Measurements from ENCODE around the gene CCN5.

DNA sequence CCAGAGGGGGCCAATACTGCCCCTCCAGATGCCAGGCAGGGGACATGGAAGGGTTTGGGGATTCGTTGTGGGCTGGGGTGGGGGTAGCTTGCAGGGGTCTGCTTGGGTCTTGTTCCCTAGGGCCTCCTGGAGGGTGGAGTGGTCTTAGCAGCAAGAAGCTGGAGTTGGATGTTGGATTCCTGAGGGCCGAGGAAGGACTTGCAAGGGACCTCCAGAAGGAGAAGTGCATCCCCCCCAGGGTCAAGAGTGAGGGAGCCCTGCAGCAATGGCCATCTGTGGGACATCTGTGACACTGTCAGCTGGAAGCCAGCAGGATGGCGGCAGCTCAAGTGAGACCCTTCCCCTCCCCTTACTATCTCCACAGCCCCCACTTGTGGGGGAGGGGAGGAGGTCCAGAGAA is 25.4 kb upstream of the CCN5 start:
- TF ChIP-seq, protein P1, sequence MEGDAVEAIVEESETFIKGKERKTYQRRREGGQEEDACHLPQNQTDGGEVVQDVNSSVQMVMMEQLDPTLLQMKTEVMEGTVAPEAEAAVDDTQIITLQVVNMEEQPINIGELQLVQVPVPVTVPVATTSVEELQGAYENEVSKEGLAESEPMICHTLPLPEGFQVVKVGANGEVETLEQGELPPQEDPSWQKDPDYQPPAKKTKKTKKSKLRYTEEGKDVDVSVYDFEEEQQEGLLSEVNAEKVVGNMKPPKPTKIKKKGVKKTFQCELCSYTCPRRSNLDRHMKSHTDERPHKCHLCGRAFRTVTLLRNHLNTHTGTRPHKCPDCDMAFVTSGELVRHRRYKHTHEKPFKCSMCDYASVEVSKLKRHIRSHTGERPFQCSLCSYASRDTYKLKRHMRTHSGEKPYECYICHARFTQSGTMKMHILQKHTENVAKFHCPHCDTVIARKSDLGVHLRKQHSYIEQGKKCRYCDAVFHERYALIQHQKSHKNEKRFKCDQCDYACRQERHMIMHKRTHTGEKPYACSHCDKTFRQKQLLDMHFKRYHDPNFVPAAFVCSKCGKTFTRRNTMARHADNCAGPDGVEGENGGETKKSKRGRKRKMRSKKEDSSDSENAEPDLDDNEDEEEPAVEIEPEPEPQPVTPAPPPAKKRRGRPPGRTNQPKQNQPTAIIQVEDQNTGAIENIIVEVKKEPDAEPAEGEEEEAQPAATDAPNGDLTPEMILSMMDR (IDR thresholded peaks at IDR 0.05; ENCODE audit: control extremely low read depth in 1 of 3, insufficient read depth in 1 of 3, low read depth in 1 of 3, low read length in 3 of 3), result no peak
- TF ChIP-seq TAF7 (optimal IDR thresholded peaks at IDR 0.05; ENCODE audit: borderline replicate concordance, low read depth, low read length) (no peak), EZH2 (IDR thresholded peaks at IDR 0.05; ENCODE audit: low read depth, low read length, severe bottlenecking) (no peak), EP300 (IDR thresholded peaks at IDR 0.05; ENCODE audit: borderline replicate concordance in 1 of 2, low read depth in 2 of 2, low read length in 2 of 2) (no peak), SUZ12 (IDR thresholded peaks at IDR 0.05; ENCODE audit: low read length) (no peak), RAD21 (IDR thresholded peaks at IDR 0.05 in 1 of 2, conservative IDR thresholded peaks at IDR 0.05 in 1 of 2; ENCODE audit: low read depth in 2 of 2, low read length in 2 of 2) (no peak), POLR2AphosphoS5 (IDR thresholded peaks at IDR 0.05; ENCODE audit: low read depth, low read length) (no peak), JUND (IDR thresholded peaks at IDR 0.05; ENCODE audit: low read length) (no peak), POLR2A (IDR thresholded peaks at IDR 0.05; ENCODE audit: control extremely low read depth in 1 of 2, low read depth in 2 of 2, low read length in 2 of 2) (no peak), CHD2 (IDR thresholded peaks at IDR 0.05; ENCODE audit: low read length) (no peak), KDM4A (IDR thresholded peaks at IDR 0.05; ENCODE audit: low read depth, low read length, severe bottlenecking) (no peak), NANOG (IDR thresholded peaks at IDR 0.05; ENCODE audit: insufficient read depth, low read depth, low read length, poor library complexity, severe bottlenecking) (no peak)
- TF ChIP-seq, protein P2, sequence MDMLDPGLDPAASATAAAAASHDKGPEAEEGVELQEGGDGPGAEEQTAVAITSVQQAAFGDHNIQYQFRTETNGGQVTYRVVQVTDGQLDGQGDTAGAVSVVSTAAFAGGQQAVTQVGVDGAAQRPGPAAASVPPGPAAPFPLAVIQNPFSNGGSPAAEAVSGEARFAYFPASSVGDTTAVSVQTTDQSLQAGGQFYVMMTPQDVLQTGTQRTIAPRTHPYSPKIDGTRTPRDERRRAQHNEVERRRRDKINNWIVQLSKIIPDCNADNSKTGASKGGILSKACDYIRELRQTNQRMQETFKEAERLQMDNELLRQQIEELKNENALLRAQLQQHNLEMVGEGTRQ (IDR thresholded peaks at IDR 0.05; ENCODE audit: low read length), result no peak

Data from H1 (cell line).